Mesenchymal stem cell (in vitro differentiated cells and primary cell): Measurements from ENCODE around the gene PNMA6F.

Source experiments
- DNase-seq: peaks from one replicate; pipeline ENCODE4 v3.0.0-alpha.2; 2013
- H2AFZ ChIP-seq: one replicate; pipeline ENCODE4 v1.6.1; 2013; ENCODE audit warnings: low read depth, mild to moderate bottlenecking, control low read depth, inconsistent platforms, low read length, moderate library complexity
- H2AK5ac ChIP-seq: 2 replicates; pipeline ENCODE4 v1.6.1; 2013; ENCODE audit warnings: low read length, moderate library complexity, mild to moderate bottlenecking, inconsistent platforms; ENCODE audit not compliant: severe bottlenecking
- H2BK120ac ChIP-seq: one replicate; pipeline ENCODE4 v1.6.1; 2013; ENCODE audit warnings: low read depth, mild to moderate bottlenecking, inconsistent platforms, low read length, moderate library complexity
- H2BK12ac ChIP-seq, 2 experiments: one replicate each; pipeline ENCODE4 v1.6.1; 2013; ENCODE audit warnings: inconsistent platforms in 2 of 2, low read length in 2 of 2, mild to moderate bottlenecking in 2 of 2, moderate library complexity in 2 of 2, control low read depth in 1 of 2
- H2BK15ac ChIP-seq: one replicate; pipeline ENCODE4 v1.6.1; 2013; ENCODE audit warnings: mild to moderate bottlenecking, low read depth, inconsistent platforms; ENCODE audit not compliant: poor library complexity, severe bottlenecking
- H2BK5ac ChIP-seq: 2 replicates; pipeline ENCODE4 v1.6.1; 2013; ENCODE audit warnings: low read depth, mild to moderate bottlenecking, low read length, control low read depth, inconsistent platforms; ENCODE audit not compliant: poor library complexity, severe bottlenecking
- H3K14ac ChIP-seq, 2 experiments: one replicate each; pipeline ENCODE4 v1.6.1; 2013; ENCODE audit warnings: inconsistent platforms in 2 of 2, low read length in 2 of 2, control low read depth in 1 of 2, mild to moderate bottlenecking in 1 of 2, moderate library complexity in 1 of 2
- H3K18ac ChIP-seq, 2 experiments: one replicate each; pipeline ENCODE4 v1.6.1; 2013; ENCODE audit warnings: inconsistent platforms in 2 of 2, low read length in 2 of 2, control low read depth in 1 of 2, low read depth in 1 of 2, mild to moderate bottlenecking in 1 of 2
- H3K23ac ChIP-seq, 2 experiments: one replicate each; pipeline ENCODE4 v1.6.1; 2013; ENCODE audit warnings: inconsistent platforms in 2 of 2, low read length in 2 of 2, mild to moderate bottlenecking in 2 of 2, moderate library complexity in 2 of 2, control low read depth in 1 of 2
- H3K27ac ChIP-seq: 2 replicates; pipeline ENCODE4 v1.5.1; 2013; ENCODE audit warnings: mild to moderate bottlenecking, moderate library complexity, low read length, control low read depth, inconsistent platforms; ENCODE audit not compliant: poor library complexity, severe bottlenecking
- H3K27me3 ChIP-seq, 2 experiments: 2 replicates each; pipeline versions ENCODE4 v1.6.1 to v1.7.0; 2013; ENCODE audit warnings: low read length in 2 of 2, mild to moderate bottlenecking in 2 of 2, moderate library complexity in 2 of 2, control low read depth in 1 of 2, inconsistent platforms in 1 of 2; ENCODE audit not compliant: control insufficient read depth in 1 of 2, insufficient read depth in 1 of 2
- H3K36me3 ChIP-seq, 2 experiments: 2 replicates each; pipeline versions ENCODE4 v1.6.1 to v1.7.0; 2013; ENCODE audit warnings: low read length in 2 of 2, control low read depth in 1 of 2, inconsistent platforms in 1 of 2, low read depth in 1 of 2, mild to moderate bottlenecking in 1 of 2; ENCODE audit not compliant: insufficient read depth in 2 of 2, control insufficient read depth in 1 of 2
- H3K4ac ChIP-seq, 2 experiments: one replicate each; pipeline ENCODE4 v1.6.1; 2013; ENCODE audit warnings: inconsistent platforms in 2 of 2, low read length in 2 of 2, mild to moderate bottlenecking in 2 of 2, moderate library complexity in 2 of 2, control low read depth in 1 of 2, low read depth in 1 of 2
- H3K4me1 ChIP-seq: 2 replicates; pipeline ENCODE4 v1.6.1; 2013; ENCODE audit warnings: low read depth, low read length, control low read depth; ENCODE audit not compliant: control insufficient read depth, insufficient read depth
- H3K4me2 ChIP-seq: 2 replicates; pipeline ENCODE4 v1.6.1; 2013; ENCODE audit warnings: low read length, mild to moderate bottlenecking, inconsistent platforms; ENCODE audit not compliant: poor library complexity, severe bottlenecking
- H3K4me3 ChIP-seq, 2 experiments: 2 replicates each; pipeline versions ENCODE4 v1.5.1 to v1.7.0; 2013; ENCODE audit warnings: low read length in 2 of 2, mild to moderate bottlenecking in 2 of 2, control low read depth in 1 of 2, low read depth in 1 of 2; ENCODE audit not compliant: insufficient read depth in 1 of 2
- H3K79me1 ChIP-seq: replicated peaks from 2 replicates; pipeline ENCODE4 v1.6.1; 2013; ENCODE audit warnings: mild to moderate bottlenecking, control low read depth, low read length, inconsistent platforms; ENCODE audit not compliant: poor library complexity, severe bottlenecking
- H3K9ac ChIP-seq: 2 replicates; pipeline ENCODE4 v1.7.0; 2013; ENCODE audit warnings: mild to moderate bottlenecking, low read length, moderate library complexity
- H3K9me3 ChIP-seq: 2 replicates; pipeline ENCODE4 v1.7.0; 2013; ENCODE audit warnings: mild to moderate bottlenecking, low read length; ENCODE audit not compliant: control insufficient read depth
- H4K8ac ChIP-seq: one replicate; pipeline ENCODE4 v1.6.1; 2013; ENCODE audit warnings: inconsistent platforms, mild to moderate bottlenecking, low read length, moderate library complexity
- H4K91ac ChIP-seq: one replicate; pipeline ENCODE4 v1.6.1; 2013; ENCODE audit warnings: mild to moderate bottlenecking, low read length, inconsistent platforms
- WGBS: methylation state at CpG from one replicate; pipeline ENCODE4 v1.1.7; 2013; ENCODE audit warnings: mixed read lengths; 5-methylcytosine and 5-hydroxymethylcytosine counted together

PNMA6F gene

DNA sequence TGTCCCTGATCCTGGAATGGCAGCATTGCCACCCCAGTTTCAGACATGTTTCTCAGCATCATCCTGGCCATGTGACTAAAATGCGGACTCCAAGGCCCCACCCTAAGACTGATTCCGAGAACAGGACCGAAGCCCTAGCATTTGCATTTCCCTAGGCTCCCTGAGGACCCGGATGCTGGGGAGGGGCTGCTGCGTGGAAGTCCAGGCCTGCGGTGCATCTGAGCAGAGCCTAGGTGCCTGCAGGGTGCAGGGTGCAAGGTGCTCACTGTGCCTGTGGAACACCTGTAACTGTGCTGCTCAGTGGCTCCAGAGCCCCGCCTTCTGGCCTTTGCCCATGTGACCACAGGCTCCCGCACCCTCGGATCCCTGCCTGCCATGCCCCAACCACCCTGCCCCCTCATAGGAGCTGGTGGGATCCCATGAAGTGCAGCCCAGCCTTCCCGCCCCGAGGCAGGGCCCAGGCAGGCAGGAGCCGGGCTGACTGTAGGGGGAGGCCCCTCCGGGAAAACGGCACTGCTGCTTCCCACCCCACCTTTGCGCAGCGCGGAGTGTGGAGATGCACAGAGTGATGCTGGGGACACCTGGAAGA, 14.9 kb downstream of the PNMA6F start:
- no peak overlapping the region for H2AFZ ChIP-seq

DNA sequence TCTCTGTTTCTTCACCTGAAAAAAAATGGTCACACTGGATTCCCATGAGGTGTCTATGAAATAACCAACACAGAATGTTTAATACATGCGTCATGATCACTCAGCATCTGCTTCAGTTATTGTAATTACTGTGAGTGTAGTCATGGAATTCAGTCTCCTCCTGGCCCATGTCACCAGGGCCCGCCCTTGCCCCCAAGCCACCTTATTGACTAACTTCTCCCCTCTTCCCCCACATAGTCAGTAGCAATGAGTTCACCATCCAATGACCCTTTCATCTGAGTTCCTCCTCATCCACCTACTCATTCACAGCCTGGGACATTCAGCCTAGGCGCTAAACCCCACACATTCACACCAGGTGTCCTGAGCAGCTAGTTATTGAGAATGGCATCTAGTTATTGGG, 15.6 kb downstream of the PNMA6F start:
- no peak overlapping the region for H3K4ac ChIP-seq
- H3K23ac ChIP-seq = no peak overlapping the region
- H3K14ac ChIP-seq = no peak overlapping the region
- H2BK120ac ChIP-seq = no peak overlapping the region
- H3K4me1 ChIP-seq = no peaks in the 10 kb centered on the region
- no peak overlapping the region for H2AFZ ChIP-seq
- no peak overlapping the region for H2BK12ac ChIP-seq
- H3K4me3 ChIP-seq = no peak overlapping the region
- no peak overlapping the region for H4K8ac ChIP-seq
- no peak for DNase-seq
- no peaks in the 10 kb centered on the region for H3K36me3 ChIP-seq
- H3K79me1 ChIP-seq = no peaks in the 10 kb centered on the region
- no peak overlapping the region for H3K18ac ChIP-seq
- H2BK5ac ChIP-seq = no peak overlapping the region
- H4K91ac ChIP-seq = no peak overlapping the region
- H2AK5ac ChIP-seq = no peak overlapping the region
- no peak overlapping the region for H3K4me2 ChIP-seq
- no peak overlapping the region for H2BK15ac ChIP-seq
- WGBS = 94% methylated on average over 2 of the region's 3 CpGs
- no peak overlapping the region for H3K9ac ChIP-seq
- no peak overlapping the region for H3K27ac ChIP-seq
- peaks cover 0 to 65% of the 10 kb centered on the region in 2 experiments for H3K27me3 ChIP-seq
- H3K9me3 ChIP-seq = no peaks in the 10 kb centered on the region

More for the DNA sequence above, 14.9 kb downstream of the PNMA6F start:
- H3K36me3 ChIP-seq = no peaks in the 10 kb centered on the region
- peaks cover 0 to 72% of the 10 kb centered on the region in 2 experiments for H3K27me3 ChIP-seq
- H4K8ac ChIP-seq = no peak overlapping the region
- H2BK5ac ChIP-seq = no peak overlapping the region
- H4K91ac ChIP-seq = no peak overlapping the region
- H3K4me1 ChIP-seq = no peaks in the 10 kb centered on the region
- no peak for DNase-seq
- H2BK120ac ChIP-seq = no peak overlapping the region
- no peak overlapping the region for H3K23ac ChIP-seq
- H3K4me3 ChIP-seq = no peak overlapping the region
- H2BK15ac ChIP-seq = no peak overlapping the region
- no peak overlapping the region for H3K9ac ChIP-seq
- no peak overlapping the region for H3K27ac ChIP-seq
- H3K4me2 ChIP-seq = no peak overlapping the region
- H3K79me1 ChIP-seq = no peaks in the 10 kb centered on the region
- H3K14ac ChIP-seq = no peak overlapping the region
- no peaks in the 10 kb centered on the region for H3K9me3 ChIP-seq
- no peak overlapping the region for H3K18ac ChIP-seq
- WGBS = 85% methylated on average over 15 of the region's 17 CpGs
- no peak overlapping the region for H2AK5ac ChIP-seq
- no peak overlapping the region for H3K4ac ChIP-seq
- no peak overlapping the region for H2BK12ac ChIP-seq

DNA sequence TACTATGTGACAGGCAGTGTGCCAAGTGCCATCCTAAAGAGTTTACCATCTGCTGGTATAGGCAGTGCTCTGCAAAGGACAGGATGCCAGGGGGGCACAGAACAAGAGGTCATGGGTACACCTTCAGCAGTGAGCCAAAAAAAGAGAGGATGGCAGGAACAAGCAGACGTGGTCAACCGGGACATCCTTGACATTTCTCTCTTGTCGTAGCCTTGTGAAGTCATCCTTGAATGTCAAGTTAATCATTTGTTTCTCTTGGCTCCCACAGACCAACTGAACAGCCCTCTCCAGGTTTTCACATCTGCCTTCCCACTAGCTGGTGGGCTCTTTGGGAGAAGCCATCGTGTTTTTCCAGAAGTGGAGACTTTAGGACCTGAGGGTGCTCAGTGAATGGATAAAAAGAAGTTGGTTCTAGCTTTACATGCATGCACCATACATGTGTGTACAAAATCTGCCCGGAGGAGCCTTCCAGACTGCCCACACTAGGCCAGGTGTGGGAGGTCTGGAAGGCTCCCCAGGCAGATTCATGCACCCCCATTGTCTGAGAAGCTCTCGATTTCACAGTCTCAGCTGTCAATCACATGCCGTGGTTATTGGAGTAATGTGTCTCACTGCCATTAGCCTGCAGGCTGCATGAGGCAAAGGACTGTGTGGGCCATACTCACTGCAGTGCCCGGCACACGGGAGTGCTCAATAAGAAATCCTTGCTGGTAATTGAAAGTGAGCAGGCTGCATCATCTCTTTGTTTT, 16.4 kb downstream of the PNMA6F start:
- 82% methylated on average over 7 of the region's 9 CpGs for WGBS
- Histone ChIP-seq H3K23ac (no peak overlapping the region), H2BK120ac (no peak overlapping the region), H3K27ac (no peak overlapping the region), H3K79me1 (no peaks in the 10 kb centered on the region), H3K27me3 (peaks cover 0 to 57% of the 10 kb centered on the region in 2 experiments), H2AK5ac (no peak overlapping the region), H3K4me1 (no peaks in the 10 kb centered on the region), H4K8ac (no peak overlapping the region), H2BK15ac (no peak overlapping the region), H2BK12ac (no peak overlapping the region), H3K4me2 (no peak overlapping the region), H2BK5ac (no peak overlapping the region), H2AFZ (no peak overlapping the region), H3K9me3 (no peaks in the 10 kb centered on the region), H3K4ac (no peak overlapping the region), H3K9ac (no peak overlapping the region), H3K36me3 (no peaks in the 10 kb centered on the region), H3K14ac (no peak overlapping the region), H3K18ac (no peak overlapping the region), H3K4me3 (no peak overlapping the region), H4K91ac (no peak overlapping the region)
- no peak for DNase-seq

DNA sequence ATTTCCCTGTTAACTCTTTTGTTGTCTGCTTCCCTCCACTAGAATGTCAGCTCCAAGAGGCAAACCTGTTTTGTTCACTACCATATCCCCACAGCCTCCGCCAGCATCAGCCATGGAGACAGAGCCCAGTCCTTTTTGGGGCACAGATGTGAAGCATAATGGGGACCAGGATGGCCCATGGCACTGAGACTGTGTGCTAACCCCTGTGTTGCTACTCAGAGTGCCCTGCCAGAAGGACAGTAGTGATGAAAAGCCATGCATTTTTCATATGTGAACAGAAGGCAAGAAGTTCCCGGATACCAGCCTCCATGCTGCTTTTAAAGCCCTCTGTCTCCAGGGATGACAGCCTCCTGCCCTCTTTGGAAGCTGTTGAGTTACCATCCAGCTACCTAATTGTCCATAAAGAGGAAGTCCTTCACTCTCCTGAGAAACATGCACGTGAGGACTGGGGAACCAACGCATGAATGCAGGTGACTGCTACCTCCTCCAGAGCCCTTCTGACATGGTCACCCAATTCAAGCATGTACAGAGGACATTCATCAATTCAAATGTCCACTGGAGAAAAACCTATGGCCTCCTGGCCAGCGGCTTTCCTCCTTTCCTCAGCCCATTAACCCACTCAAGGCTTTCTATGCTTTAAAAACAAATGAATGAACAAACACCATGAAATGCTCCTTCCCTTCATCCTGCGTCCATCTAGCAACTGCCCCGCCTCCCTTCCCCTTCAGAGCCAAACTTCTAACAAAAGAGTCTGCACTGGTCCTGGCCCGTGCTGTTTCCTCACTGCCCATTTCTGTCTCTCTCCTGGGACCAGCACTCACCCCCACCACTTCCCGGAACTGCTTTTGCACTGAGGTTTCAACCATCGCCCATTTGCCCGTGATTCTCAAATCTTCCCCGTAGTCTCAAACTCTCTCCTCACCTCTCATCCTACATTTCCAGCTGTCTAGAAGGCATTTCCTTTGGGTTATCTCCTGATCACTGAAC, 18.0 kb downstream of the PNMA6F start:
- H3K27me3 ChIP-seq = peaks cover 0 to 49% of the 10 kb centered on the region in 2 experiments
- no peak overlapping the region for H3K9ac ChIP-seq
- DNase-seq = no peak
- no peaks in the 10 kb centered on the region for H3K36me3 ChIP-seq
- H2AFZ ChIP-seq = no peak overlapping the region
- no peaks in the 10 kb centered on the region for H3K9me3 ChIP-seq
- no peak overlapping the region for H3K27ac ChIP-seq
- H3K14ac ChIP-seq = no peak overlapping the region
- no peaks in the 10 kb centered on the region for H3K79me1 ChIP-seq
- 68% methylated on average over 12 of the region's 12 CpGs for WGBS
- no peak overlapping the region for H3K4ac ChIP-seq
- no peak overlapping the region for H2BK5ac ChIP-seq
- no peak overlapping the region for H2BK120ac ChIP-seq
- H2AK5ac ChIP-seq = no peak overlapping the region
- H3K4me2 ChIP-seq = no peak overlapping the region
- no peak overlapping the region for H3K4me3 ChIP-seq
- H2BK15ac ChIP-seq = no peak overlapping the region
- no peak overlapping the region for H3K18ac ChIP-seq
- H2BK12ac ChIP-seq = no peak overlapping the region
- H4K8ac ChIP-seq = no peak overlapping the region
- no peak overlapping the region for H4K91ac ChIP-seq
- no peaks in the 10 kb centered on the region for H3K4me1 ChIP-seq
- no peak overlapping the region for H3K23ac ChIP-seq
